GM21528 (cell line): Measurements from ENCODE around the gene PRKCZ.

Experiments
- ATAC-seq: cut with Tn5 transposase; IDR thresholded peaks from one replicate; pipeline ENCODE4 v1.9.1; 2021; ENCODE audit warnings: mild to moderate bottlenecking, moderate library complexity; ENCODE audit not compliant: unreplicated experiment, low FRiP score

Gene PRKCZ

DNA sequence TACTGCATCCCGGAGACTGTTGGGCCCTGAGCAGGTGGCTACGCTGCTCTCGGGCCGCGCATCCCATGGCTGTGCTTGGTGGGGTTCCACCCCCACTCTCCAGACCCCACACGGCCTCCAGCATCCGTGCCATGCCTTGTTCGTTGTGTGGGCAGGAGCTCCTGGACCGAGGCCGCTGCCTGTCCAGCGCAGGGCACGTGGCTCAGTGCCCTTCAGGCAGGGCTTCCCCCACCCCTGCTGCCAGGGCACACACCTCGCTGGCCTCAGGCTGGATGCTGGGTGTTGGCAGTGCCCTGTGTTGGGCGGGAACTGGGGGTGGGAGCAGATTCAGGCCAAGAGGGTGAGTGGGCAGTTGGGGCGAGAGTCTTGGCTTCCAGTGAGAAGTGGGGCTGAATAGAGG lies 9.9 kb downstream of the PRKCZ start:
- ATAC-seq = no peak

- no peak for ATAC-seq
Observed at GRCh38 chr1:2060535-2060934, 10.3 kb downstream of the PRKCZ start.

GRCh38 chr1:2061065-2061778 lies 11.0 kb downstream of the PRKCZ start:
- ATAC-seq = no peak

DNA sequence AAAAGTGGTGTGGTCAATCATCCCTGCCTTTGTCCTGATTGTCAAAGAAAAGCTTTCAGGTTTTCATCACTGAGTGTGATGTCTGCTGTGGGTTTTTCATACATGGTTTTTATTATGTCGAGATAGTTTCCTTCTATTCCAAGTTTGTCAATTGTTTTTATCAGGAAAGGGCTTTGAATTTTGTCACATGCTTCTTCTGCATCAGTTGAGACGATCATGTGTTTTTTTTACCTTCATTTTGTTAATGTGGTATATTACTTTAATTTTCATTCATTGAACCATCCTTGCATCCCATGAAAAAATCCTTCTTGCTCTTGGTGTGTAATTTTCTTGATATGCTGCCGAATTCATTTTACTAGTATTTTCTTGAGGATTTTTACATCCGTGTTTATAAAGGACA lies 15.5 kb downstream of the PRKCZ start:
- ATAC-seq = no peak

DNA sequence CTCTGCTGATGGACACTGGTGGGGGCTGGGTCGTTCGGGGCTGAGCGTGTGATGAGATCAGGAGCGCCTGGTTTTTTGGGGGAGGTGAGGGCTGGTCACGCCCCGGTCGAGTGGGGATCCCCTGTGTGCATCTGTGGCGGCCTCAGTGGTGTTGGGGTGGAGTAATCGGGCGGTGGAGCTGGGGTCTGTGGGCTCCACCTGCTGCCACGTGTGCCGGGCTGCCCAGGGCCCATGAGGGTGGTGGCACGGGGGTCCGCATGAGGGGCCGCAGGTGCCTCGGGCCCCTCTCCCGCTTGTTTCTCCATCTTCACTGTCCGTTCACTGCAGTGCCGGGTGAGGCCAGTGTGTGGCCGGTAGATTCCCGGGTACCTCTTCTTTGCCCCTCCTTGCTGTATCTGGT lies 17.2 kb downstream of the PRKCZ start:
- no peak for ATAC-seq

DNA sequence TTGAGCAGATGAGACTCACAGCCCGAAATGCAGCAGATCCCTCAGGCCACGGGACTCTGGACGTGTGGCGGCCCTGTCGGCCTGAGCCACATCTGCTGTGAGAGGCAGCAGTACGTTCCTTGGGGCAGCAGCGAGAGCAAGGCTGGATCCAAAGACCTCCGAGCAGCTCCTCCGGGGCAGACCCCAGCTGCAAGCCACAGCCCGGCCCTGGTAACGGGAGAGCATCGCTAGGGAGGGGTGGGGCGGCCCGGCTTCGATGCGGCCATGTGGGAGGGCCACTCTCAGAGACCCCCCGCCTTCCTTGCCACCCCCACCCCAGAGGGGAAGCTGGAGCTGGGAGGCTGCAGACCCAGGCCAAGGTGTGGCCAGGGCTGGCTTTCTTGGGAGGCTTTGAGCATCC lies 17.8 kb downstream of the PRKCZ start:
- ATAC-seq = no peak

DNA sequence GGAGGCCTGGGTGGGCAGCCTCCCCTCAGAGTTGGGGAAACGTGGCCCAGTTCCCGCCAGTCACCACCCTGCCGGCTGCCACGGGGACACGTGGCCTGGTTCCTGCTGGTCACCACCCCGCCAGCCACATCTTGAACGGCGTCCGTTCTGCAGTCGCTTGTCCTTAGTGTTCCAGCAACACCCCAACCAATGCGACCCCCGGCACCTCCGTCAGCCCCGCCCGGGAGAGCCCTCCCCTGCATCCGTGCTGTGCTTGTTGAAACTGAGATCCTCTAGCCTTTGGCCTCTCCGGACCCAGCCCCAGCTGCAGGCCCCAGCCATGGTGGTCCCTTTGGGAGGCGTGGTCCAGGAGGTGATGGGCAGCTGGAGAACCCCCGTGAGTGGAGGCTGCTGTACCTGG lies 18.7 kb downstream of the PRKCZ start:
- no peak for ATAC-seq

- no peak for ATAC-seq
Observed at GRCh38 chr1:2070016-2070415, 19.8 kb downstream of the PRKCZ start.

GRCh38 chr1:2070800-2071530 lies 20.8 kb downstream of the PRKCZ start:
- ATAC-seq = no peak

- no peak for ATAC-seq
Observed at GRCh38 chr1:2072109-2072806, 22.0 kb downstream of the PRKCZ start.

DNA sequence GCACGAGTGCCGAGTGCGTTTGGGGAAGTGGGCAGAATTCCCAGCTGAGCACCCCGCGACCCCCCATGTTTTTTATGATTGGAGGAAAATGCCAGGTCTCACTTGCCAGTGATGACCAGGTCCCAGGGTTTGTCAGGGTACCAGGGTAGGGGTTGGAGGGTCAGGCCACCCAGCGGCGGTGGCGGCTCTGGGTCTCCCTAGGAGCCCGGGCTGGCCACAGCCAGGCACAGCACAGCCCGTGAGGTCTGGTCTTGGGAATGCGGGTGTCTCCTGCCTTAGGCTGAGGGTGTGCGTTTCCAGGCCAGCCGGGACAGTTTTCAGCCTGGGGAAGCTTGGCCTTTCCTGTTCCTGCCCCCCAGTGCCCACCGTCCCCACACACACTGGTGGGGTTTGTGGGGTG lies 22.7 kb downstream of the PRKCZ start:
- ATAC-seq = no peak

- ATAC-seq = no peak
Observed at GRCh38 chr1:2073382-2074230, 23.4 kb downstream of the PRKCZ start.

- no peak for ATAC-seq
Observed at GRCh38 chr1:2074396-2074795, 24.2 kb downstream of the PRKCZ start.

GRCh38 chr1:2074944-2075740 lies 24.9 kb downstream of the PRKCZ start:
- no peak for ATAC-seq

GRCh38 chr1:2076826-2077225 lies 26.6 kb downstream of the PRKCZ start:
- no peak for ATAC-seq

DNA sequence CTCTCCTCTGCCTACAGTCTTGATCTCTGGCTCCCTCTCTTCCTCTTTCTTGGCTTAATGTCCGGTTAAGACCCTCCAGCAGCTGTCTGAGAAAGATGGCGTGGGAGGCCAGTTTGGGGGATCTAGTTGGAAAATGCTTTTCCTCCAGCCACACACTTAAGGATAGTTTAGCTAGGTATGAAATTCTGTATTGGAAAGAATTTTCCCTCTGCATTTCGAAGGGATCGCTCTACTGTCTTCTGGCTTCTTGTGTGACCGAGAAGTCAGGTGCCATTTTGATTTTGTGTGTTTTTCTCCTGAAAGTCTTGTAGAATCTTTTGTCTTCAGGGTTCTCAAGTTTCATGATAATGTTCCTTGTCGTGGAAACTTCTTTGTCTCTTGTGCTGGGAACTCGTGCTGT lies 28.0 kb downstream of the PRKCZ start:
- no peak for ATAC-seq

DNA sequence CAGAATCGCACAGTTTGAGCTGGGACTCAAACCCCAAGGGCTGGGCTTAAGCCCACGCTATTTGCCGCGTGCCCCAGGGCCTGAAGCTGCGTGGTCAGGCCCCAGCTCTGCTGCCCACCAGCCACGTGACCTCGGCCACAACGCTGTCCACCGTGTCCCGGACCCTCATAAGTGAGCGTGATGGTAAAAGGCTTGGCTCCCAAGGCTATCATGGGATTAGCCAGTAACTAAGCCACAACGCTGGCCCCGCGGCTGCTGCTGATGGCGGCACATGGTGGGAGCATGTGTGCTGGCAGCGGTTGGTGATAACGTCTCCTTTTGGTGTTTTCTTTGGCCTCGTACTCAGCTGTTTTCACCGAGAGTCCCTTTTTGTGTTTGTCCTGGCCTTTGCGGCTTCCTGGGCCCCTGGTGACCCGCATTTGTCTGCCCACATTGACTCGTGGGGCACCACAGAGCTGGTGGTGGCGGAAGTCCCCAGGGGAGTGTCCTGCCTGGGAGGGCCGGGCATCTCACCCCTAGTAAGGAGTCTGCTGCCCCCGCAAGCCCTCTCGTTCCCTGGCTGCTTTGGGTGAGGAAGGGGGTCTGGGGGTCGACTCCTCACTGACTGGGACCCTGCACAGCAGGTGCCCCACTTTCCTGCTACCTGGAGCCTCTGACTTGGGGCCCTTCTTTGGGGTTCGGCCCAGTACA lies 29.3 kb downstream of the PRKCZ start:
- ATAC-seq = no peak

GRCh38 chr1:2080140-2080539 lies 29.9 kb downstream of the PRKCZ start:
- ATAC-seq = no peak

GRCh38 chr1:2080884-2081283 lies 30.7 kb downstream of the PRKCZ start:
- ATAC-seq = no peak
